K562 (cell line): Measurements from ENCODE around the gene GPAT3. TPM values are rescaled to one million over a fixed set of nuclear protein-coding genes. Genes with fewer than 3 reads are reported as not detected.

Source experiments
- ATAC-seq: fragments of 200-7000 bp; cut with Tn5 transposase; 3 replicates; pipeline ENCODE4 v1.9.1; 2020; ENCODE audit warnings: moderate library complexity
- BruUV-seq: library from RNA; stranded (reverse); fragments of 400-500 nt; replicated peaks from 2 replicates; lab custom pipeline; 2021; lab: Mats Ljungman, UMichigan
- CTCF ChIA-PET: fragments of 300-600 bp; formaldehyde crosslinking; extraction: SDS; loops from one replicate; lab custom pipeline; 2021; ENCODE audit warnings: low intra/inter-chr PET ratio; lab: Yijun Ruan, JAX
- POLR2A ChIA-PET: fragments of 300-600, 350-650 bp; sonication (Branson Sonifier 250); formaldehyde crosslinking; extraction: SDS; loops from one replicate; lab custom pipeline; 2021; ENCODE audit warnings: antibody characterized with exemption, inconsistent platforms; lab: Yijun Ruan, JAX
- DNase-seq, 4 experiments: peaks; one replicate each; pipeline versions ENCODE4 v3.0.0 to v3.0.0-alpha.2; 2011 to 2018; ENCODE audit warnings: low spot score in 3 of 4, mixed read lengths in 3 of 4; ENCODE audit errors: extremely low read depth in 1 of 4
- FAIRE-seq: peaks from 2 replicates; lab custom pipeline; 2011; peaks lifted over from hg19 to GRCh38; lab: Jason Lieb, UNC
- H2AFZ ChIP-seq: 2 replicates; pipeline ENCODE4 v1.6.0; 2011; ENCODE audit warnings: low read depth, low read length, control low read depth, inconsistent platforms
- H3K27ac ChIP-seq: fragments of 200-600 bp; 3 replicates; pipeline ENCODE4 v1.8.0; 2011; ENCODE audit warnings: low read depth, mild to moderate bottlenecking, control low read depth, inconsistent platforms, low read length, moderate library complexity, mixed read lengths; ENCODE audit errors: extremely low read depth
- H3K27me3 ChIP-seq, 2 experiments: fragments of 300-600 bp in 1 of 2; 2 replicates in 1 of 2; 3 replicates in 1 of 2; pipeline versions ENCODE4 v1.6.0 to v1.8.0; 2011; ENCODE audit warnings: inconsistent platforms in 2 of 2, low read length in 2 of 2, mild to moderate bottlenecking in 1 of 2, mixed read lengths in 1 of 2, moderate library complexity in 1 of 2; ENCODE audit not compliant: control insufficient read depth in 2 of 2, insufficient read depth in 2 of 2
- H3K36me3 ChIP-seq: fragments of 300-600 bp; 3 replicates; pipeline ENCODE4 v1.8.0; 2011; ENCODE audit warnings: mild to moderate bottlenecking, low read length, inconsistent platforms; ENCODE audit not compliant: control insufficient read depth, insufficient read depth
- H3K4me1 ChIP-seq, 2 experiments: fragments of 200-600 bp in 1 of 2; replicated peaks in 1 of 2; 2 replicates in 1 of 2; 3 replicates in 1 of 2; pipeline versions ENCODE4 v1.5.1 to v1.8.0; 2011; ENCODE audit warnings: inconsistent platforms in 2 of 2, low read length in 2 of 2, mild to moderate bottlenecking in 1 of 2, mixed read lengths in 1 of 2, moderate library complexity in 1 of 2; ENCODE audit not compliant: control insufficient read depth in 2 of 2, insufficient read depth in 2 of 2
- H3K4me2 ChIP-seq: 2 replicates; pipeline ENCODE4 v1.6.1; 2011; ENCODE audit warnings: low read length, control low read depth, inconsistent platforms, mixed read lengths; ENCODE audit not compliant: insufficient read depth
- H3K4me3 ChIP-seq: fragments of 200-600 bp; sonication (generic), shearing (Covaris generic); 2 replicates; pipeline ENCODE4 v1.5.1; 2016; ENCODE audit warnings: control low read depth, inconsistent platforms
- H3K79me2 ChIP-seq: fragments of 200-600 bp; 3 replicates; pipeline ENCODE4 v1.8.0; 2011; ENCODE audit warnings: low read length, inconsistent platforms; ENCODE audit not compliant: control insufficient read depth, insufficient read depth
- H3K9ac ChIP-seq, 2 experiments: 2 replicates each; pipeline versions ENCODE4 v1.6.0 to v1.6.1; 2011; ENCODE audit warnings: low read depth in 2 of 2, low read length in 2 of 2, control low read depth in 1 of 2, inconsistent platforms in 1 of 2, mild to moderate bottlenecking in 1 of 2, mixed read lengths in 1 of 2; ENCODE audit not compliant: insufficient read depth in 1 of 2
- H3K9me1 ChIP-seq: one replicate; pipeline ENCODE4 v1.6.0; 2011; ENCODE audit warnings: inconsistent platforms, mild to moderate bottlenecking, low read length, moderate library complexity; ENCODE audit not compliant: control insufficient read depth, insufficient read depth
- H3K9me3 ChIP-seq: replicated peaks from 2 replicates; pipeline ENCODE4 v1.5.1; 2011; ENCODE audit warnings: low read depth, low read length, inconsistent platforms; ENCODE audit not compliant: control insufficient read depth, insufficient read depth
- H4K20me1 ChIP-seq: replicated peaks from 2 replicates; pipeline ENCODE4 v1.6.1; 2011; ENCODE audit warnings: low read length, inconsistent platforms, mixed read lengths; ENCODE audit not compliant: control insufficient read depth, insufficient read depth
- HEY1 ChIP-seq: fragments of 250-450 bp; sonication (Bioruptor Pico); IDR thresholded peaks from 2 replicates; pipeline ENCODE4 v1.5.0; 2020; ENCODE audit warnings: mild to moderate bottlenecking, moderate library complexity, borderline replicate concordance
- RHOXF2B ChIP-seq: fragments of 250-450 bp; sonication (Bioruptor Pico); conservative IDR thresholded peaks from 2 replicates; pipeline ENCODE4 v1.5.1; 2021
- SMAD1 ChIP-seq: fragments of 150-350 bp; IDR thresholded peaks from 2 replicates; pipeline ENCODE4 v1.6.1; 2014; ENCODE audit warnings: low read length, low read depth; ENCODE audit not compliant: partially characterized antibody
- TAF15 ChIP-seq: fragments of 200-400 bp; formaldehyde crosslinking; IDR thresholded peaks from 2 replicates; pipeline ENCODE4 v1.6.1; 2017; ENCODE audit warnings: mild to moderate bottlenecking, low read depth, low read length, moderate library complexity
- ZNF24 ChIP-seq: fragments of 450-650 bp; IDR thresholded peaks from 2 replicates; pipeline ENCODE4 v1.6.1; 2016
- ZNF316 ChIP-seq: fragments of 450-650 bp; IDR thresholded peaks from 2 replicates; pipeline ENCODE4 v1.6.1; 2016
- WGBS: fragments of 100-300 bp; shearing (Covaris generic); methylation state at CpG from one replicate; pipeline ENCODE4 v1.1.6; 2016; ENCODE audit warnings: low coverage, mixed read lengths; ENCODE audit not compliant: insufficient coverage; ENCODE audit errors: missing lambda C conversion rate; 5-methylcytosine and 5-hydroxymethylcytosine counted together
- in situ Hi-C: fragments of 300-500 bp; cut with MboI; formaldehyde crosslinking; loops from 4 replicates; pipeline ENCODE4 v1.15.0; 2018; ENCODE audit warnings: inconsistent platforms, mixed read lengths
- intact Hi-C: fragments of 100-400 bp; cut with micrococcal nuclease; formaldehyde crosslinking; loops from 2 replicates; pipeline ENCODE4 v1.14.2; 2022
- polyA plus RNA-seq, 8 experiments: library from polyadenylated mRNA; depleted of rRNA in 4 of 8; stranded (reverse) in 5 of 8; unstranded in 3 of 8; fragments of >200 nt; fragmentation: Nextera tagmentation in 2 of 8; fragmentation: Illumina TruSeq in 1 of 8; extraction: Ambion mirVana in 2 of 8; extraction: Trizol in 1 of 8; gene quantifications; 2 replicates each; pipeline versions ENCODE4 v1.2.1 to v1.2.3, GENCODE V29; 2011 to 2014; ENCODE audit warnings: inconsistent platforms in 1 of 8, missing spikeins in 1 of 8
- total RNA-seq, 7 experiments: library from RNA; depleted of rRNA in 6 of 7; stranded (reverse); fragments of >200 nt in 6 of 7; fragmentation: Illumina TruSeq in 2 of 7; extraction: Trizol in 2 of 7; gene quantifications; 2 replicates each; pipeline versions ENCODE4 v1.2.1 to v1.2.3, GENCODE V29; 2011 to 2021; ENCODE audit warnings: low replicate concordance in 1 of 7
- TF ChIP-seq, protein P1 (sequence below): fragments of 200-400 bp; formaldehyde crosslinking; IDR thresholded peaks from 2 replicates; pipeline ENCODE4 v1.6.1; 2017; ENCODE audit warnings: mild to moderate bottlenecking, low read depth, low read length, moderate library complexity

The GPAT3 gene
- total and polyA plus RNA-seq, 9 of the 15 experiments (the other 6 are each of a cell fraction or from before 2014, with no cell fraction given) = 4.1 to 16.1 (median 13.1) TPM

DNA sequence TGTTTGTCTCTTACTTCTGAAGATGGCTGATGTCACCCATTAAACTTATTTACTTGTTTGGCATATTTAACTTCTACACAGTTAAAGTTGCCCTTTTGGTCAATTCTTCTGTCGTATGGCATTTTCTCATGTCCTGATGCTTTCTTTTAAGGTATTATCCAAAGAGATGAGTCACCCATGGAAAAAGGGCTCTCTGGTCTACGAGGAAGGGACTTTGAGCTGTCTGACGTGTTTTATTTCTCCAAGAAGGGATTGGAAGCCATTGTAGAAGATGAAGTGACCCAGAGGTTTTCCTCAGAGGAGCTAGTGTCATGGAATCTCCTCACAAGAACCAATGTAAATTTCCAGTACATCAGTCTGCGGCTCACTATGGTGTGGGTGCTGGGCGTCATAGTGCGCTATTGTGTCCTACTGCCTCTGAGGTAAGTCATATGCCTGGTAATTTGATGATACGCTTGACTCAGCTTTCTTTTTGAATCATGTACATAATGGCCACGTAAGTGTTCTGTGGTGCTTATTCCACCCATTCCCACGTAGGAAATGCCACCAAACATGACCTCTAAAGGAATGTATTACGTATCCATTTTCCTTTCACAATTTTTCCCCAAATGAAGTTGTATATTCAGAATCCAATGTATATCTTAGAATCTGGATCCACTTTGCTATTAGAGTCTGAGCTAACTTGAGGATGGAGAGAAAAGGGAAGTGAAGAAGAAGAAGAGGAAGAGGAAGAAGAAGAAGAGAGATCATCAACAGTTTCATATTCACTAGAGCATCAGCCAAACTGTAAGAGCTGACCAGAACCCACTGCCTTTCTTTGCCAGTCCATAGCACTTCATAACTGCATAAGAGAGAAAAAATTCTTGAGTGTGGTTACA is 45.7 kb downstream of the GPAT3 start:
- H3K4me3 ChIP-seq = no peak overlapping the region
- BruUV-seq = no TSS peak
- in situ Hi-C loops = no loop called here
- ChIA-PET CTCF (no interaction called here), POLR2A (interaction anchor here (1.0 to 1.1 kb wide), 2 partner anchors 9 to 11 kb away, joined by 3 to 4 read pairs; no protein-coding TSS in a partner anchor)
- no peak for ATAC-seq
- no peak overlapping the region for H3K27ac ChIP-seq
- intact Hi-C loops = no loop called here
- TF ChIP-seq RHOXF2B = no peak
- no peak for TF ChIP-seq ZNF316
- no peak for TF ChIP-seq TAF15
- no peak for TF ChIP-seq SMAD1
- TF ChIP-seq, protein P1, sequence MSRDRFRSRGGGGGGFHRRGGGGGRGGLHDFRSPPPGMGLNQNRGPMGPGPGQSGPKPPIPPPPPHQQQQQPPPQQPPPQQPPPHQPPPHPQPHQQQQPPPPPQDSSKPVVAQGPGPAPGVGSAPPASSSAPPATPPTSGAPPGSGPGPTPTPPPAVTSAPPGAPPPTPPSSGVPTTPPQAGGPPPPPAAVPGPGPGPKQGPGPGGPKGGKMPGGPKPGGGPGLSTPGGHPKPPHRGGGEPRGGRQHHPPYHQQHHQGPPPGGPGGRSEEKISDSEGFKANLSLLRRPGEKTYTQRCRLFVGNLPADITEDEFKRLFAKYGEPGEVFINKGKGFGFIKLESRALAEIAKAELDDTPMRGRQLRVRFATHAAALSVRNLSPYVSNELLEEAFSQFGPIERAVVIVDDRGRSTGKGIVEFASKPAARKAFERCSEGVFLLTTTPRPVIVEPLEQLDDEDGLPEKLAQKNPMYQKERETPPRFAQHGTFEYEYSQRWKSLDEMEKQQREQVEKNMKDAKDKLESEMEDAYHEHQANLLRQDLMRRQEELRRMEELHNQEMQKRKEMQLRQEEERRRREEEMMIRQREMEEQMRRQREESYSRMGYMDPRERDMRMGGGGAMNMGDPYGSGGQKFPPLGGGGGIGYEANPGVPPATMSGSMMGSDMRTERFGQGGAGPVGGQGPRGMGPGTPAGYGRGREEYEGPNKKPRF = no peak
- no peak for TF ChIP-seq ZNF24
- no peak for TF ChIP-seq HEY1 (CRISPR knock-in tag)
- no peak for DNase-seq
- no peaks in the 10 kb centered on the region for H3K9me1 ChIP-seq
- H3K79me2 ChIP-seq = no peaks in the 10 kb centered on the region
- no peak overlapping the region for H3K4me2 ChIP-seq
- no peak overlapping the region for H2AFZ ChIP-seq
- no peak overlapping the region for H3K9ac ChIP-seq
- FAIRE-seq = no peak
- peaks cover 0 to 8% of the 10 kb centered on the region in 2 experiments; a peak in 2 of 5 replicates for H3K4me1 ChIP-seq
- 89% methylated on average over 10 of the region's 10 CpGs for WGBS
- H3K27me3 ChIP-seq = no peaks in the 10 kb centered on the region
- H4K20me1 ChIP-seq = no peaks in the 10 kb centered on the region
- H3K9me3 ChIP-seq = no peaks in the 10 kb centered on the region
- H3K36me3 ChIP-seq = no peaks in the 10 kb centered on the region
